HUES6 (cell line): ENCODE results near the gene RPL36.

Experiments
- H3K27ac ChIP-seq: 2 replicates; pipeline ENCODE4 v1.7.0; 2013; ENCODE audit warnings: low read depth, mild to moderate bottlenecking, low read length, inconsistent platforms
- H3K27me3 ChIP-seq: 2 replicates; pipeline ENCODE4 v1.6.1; 2013; ENCODE audit warnings: low read length; ENCODE audit not compliant: control insufficient read depth, insufficient read depth
- H3K36me3 ChIP-seq: 2 replicates; pipeline ENCODE4 v1.6.1; 2013; ENCODE audit warnings: low read length; ENCODE audit not compliant: control insufficient read depth, insufficient read depth
- H3K4me1 ChIP-seq: 2 replicates; pipeline ENCODE4 v1.6.1; 2013; ENCODE audit warnings: low read length; ENCODE audit not compliant: control insufficient read depth, insufficient read depth
- H3K4me3 ChIP-seq: 2 replicates; pipeline ENCODE4 v1.5.1; 2013; ENCODE audit warnings: low read depth, low read length
- H3K9ac ChIP-seq: one replicate; pipeline ENCODE4 v1.6.1; 2013; ENCODE audit warnings: mild to moderate bottlenecking, low read length
- H3K9me3 ChIP-seq: 2 replicates; pipeline ENCODE4 v1.6.1; 2013; ENCODE audit warnings: low read depth, low read length; ENCODE audit not compliant: control insufficient read depth, insufficient read depth

Gene RPL36

DNA sequence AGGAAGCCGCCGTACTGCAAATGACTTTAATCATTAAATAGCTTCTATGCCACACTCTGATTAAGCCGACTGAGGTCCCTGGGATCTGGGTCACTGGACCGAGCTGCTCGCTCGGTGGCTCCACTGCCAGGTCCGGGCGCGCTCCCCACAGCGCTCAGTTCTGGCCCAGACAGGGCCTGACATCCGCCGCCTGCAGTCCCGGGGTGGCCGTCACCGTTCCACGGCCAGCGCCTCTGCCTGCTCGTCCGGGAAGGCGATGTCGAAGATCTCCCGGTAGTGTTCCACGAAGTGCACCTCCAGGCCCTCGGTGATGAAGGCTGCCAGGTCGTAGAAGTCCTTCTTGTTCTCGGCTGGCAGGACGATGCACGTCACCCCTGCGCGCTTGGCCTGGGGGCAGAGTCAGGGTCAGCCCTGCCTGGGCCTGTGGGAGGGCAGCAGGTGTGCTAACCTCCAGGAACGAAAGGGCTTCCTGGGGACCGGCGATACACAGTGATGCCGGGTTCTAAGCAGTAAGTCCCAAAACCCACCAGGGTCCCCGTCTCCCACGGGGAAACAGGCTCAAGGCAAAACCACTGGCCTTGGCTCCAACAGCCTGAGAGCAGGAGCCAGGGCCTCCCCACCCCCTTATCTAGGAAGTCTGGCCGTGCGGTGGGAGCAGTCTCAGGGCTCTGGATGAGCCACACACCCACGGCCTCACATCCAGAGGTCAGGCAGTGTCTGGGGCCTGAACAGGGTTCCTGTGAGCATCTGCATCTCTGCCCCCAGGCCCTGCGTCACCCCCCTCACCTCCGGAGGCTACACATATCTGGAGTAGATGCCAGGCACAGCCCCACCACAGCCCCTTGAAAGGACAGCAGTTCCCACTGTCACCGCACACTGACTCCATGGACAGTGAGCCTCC is 2.0 kb downstream of the RPL36 start:
- H3K36me3 ChIP-seq = peaks cover 68% of the 10 kb centered on the region
- H3K27ac ChIP-seq = no peak overlapping the region
- no peaks in the 10 kb centered on the region for H3K27me3 ChIP-seq
- no peaks in the 10 kb centered on the region for H3K9me3 ChIP-seq
- peak overlapping the region; percentile 93 for H3K4me3 ChIP-seq
- H3K4me1 ChIP-seq = 0 out of 2 replicates have a peak, but pooled peaks cover 3% of the 10 kb centered on the region
- H3K9ac ChIP-seq = peak overlapping the region; percentile 49

DNA sequence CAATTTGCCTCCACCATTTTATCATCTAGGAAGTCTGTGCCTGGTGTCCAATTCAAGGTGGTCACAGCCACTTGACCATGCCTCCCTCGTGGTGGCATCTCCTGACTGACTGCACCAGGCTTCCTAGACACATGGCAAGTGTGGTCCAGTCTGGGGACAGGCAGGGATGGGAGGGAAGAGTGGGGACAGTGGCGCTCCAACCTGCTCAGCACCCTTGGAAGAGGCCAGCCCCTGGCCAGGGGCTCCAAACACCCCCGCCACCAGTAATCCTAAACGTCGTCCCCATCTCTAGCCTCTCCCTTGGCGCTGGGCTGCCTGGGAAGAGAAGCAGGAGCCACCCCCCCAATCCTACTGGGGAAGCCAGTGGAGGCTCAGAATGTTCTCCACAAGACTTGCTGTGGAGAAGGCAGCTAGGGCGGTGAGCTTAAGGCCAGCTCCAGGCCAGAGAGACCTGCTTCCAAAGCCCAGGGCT is 2.7 kb downstream of the RPL36 start:
- peak overlapping the region; percentile 14 for H3K9ac ChIP-seq
- H3K4me3 ChIP-seq = no peak overlapping the region
- peaks cover 73% of the 10 kb centered on the region for H3K36me3 ChIP-seq
- 0 out of 2 replicates have a peak, but pooled peaks cover 3% of the 10 kb centered on the region for H3K4me1 ChIP-seq
- H3K27me3 ChIP-seq = no peaks in the 10 kb centered on the region
- no peaks in the 10 kb centered on the region for H3K9me3 ChIP-seq
- H3K27ac ChIP-seq = no peak overlapping the region

DNA sequence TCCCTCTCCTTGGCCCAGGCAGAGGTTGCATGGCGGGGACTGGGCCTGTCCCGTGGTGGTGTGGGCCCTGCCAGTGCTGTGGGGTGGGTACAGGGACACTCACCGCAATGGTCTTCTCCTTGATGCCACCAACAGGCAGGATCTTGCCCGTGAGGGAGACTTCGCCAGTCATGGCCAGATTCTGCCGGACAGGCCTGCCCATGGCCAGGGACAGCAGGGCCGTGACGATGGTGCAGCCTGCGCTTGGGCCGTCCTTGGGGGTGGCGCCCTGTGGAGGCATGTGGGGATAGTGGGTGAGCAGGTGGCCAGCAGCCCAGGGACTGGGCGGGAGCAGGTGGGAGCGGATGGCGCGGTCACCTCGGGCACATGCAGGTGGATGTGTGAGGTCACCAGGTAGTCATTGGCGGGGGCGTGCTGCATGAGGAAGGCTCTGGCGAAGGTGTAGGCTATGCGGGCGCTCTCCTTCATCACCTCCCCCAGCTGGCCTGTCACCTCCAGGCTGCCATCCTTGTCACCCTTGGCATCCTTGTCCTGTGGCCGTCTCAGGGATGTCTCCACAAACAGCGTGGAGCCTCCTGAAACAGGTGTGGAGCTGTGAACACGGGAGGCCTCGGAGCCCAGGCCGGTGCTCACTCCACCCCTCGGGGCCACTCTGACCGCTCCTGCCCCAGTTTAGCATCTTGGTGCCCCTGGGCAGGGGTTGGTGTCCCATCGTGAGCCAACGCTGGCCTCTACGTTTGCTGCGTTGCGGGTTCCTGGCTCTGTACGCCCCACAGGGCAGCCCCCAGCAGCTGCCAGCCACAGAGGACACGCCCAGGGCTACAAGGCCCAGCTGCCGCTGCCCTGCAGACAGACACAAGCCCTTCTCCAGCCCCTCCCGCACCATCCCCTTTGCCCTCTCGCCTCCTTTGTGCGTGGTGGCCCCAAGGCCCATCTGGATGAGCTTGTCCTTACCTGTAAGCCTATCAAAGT is 3.4 kb downstream of the RPL36 start:
- Histone ChIP-seq H3K4me3 (no peak overlapping the region), H3K4me1 (0 out of 2 replicates have a peak, but pooled peaks cover 3% of the 10 kb centered on the region), H3K27ac (no peak overlapping the region), H3K27me3 (no peaks in the 10 kb centered on the region), H3K9ac (peak overlapping the region; percentile 14), H3K36me3 (peaks cover 78% of the 10 kb centered on the region), H3K9me3 (no peaks in the 10 kb centered on the region)

DNA sequence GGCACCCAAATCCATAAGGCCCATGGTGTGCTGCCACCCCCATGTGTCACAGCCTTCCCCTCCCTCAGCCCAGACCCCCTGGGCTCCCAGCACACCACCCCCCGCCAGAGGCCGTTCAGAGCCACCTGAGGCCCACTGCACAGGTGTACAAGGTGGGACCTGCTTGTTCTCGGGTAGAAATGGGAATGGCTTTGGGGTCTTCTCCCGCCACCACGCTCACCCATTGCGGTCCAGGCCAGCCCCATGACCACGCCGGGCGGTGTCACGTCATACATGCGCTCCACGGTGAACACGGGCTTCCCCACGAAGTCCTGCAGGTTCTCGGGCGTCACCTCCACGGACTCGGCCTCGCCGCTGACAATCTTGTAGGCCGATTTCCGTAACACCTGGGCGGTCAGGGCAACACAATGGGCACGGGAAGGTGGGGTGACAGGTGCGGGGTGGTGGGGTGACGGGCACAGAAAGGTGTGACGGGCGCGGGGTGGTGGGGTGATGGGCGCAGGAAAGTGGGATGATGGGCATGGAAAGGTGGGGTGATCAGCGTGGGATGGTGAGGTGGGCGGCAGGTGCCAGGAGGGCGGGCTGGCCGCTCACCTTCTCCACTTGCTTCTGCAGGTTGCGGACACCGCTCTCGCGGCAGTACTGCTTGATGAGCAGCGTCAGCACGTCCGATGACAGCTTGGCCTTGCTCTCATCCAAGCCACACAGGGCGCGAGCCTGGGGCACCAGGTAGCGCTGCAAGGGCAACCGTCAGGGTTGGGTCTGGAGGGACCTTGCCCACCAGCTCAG is 4.3 kb downstream of the RPL36 start:
- Histone ChIP-seq H3K36me3 (peaks cover 87% of the 10 kb centered on the region), H3K4me1 (0 out of 2 replicates have a peak, but pooled peaks cover 3% of the 10 kb centered on the region), H3K27ac (no peak overlapping the region), H3K9ac (no peak overlapping the region), H3K27me3 (no peaks in the 10 kb centered on the region), H3K4me3 (no peak overlapping the region), H3K9me3 (no peaks in the 10 kb centered on the region)

DNA sequence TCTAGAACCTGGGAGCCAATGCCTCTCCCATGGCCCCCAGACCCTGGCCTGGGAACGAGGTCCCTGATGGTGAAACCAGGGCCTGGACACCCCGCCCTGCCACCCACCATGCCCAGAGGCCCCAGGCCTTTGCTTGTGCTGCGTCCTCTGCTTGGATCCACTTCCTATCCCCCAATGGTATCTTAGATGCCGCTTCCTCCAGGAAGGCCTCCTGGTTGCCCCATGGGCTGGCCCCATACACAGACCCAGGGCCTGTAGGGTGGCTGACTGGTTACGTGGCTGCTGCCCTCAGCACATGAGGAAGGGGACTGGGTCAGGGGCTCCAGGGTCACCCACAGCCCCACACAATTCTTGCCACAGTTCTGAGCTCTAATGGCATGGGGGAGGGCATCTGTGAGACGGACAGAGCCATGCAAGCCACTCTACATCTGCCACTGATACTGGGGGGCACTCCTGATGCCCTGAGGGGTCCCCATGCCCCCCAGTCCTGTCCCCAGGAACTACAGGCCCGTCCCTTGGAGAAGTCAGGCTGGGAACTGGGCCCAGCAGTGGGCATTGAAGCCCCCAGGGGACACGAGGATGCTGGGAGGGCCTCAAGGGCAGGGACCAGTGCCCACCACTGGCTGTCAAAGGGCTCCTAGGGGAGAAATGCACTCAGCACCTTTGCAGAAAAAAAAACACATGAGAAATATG is 5.0 kb downstream of the RPL36 start:
- Histone ChIP-seq H3K4me3 (no peak overlapping the region), H3K9ac (no peak overlapping the region), H3K27ac (no peak overlapping the region), H3K9me3 (no peaks in the 10 kb centered on the region), H3K27me3 (no peaks in the 10 kb centered on the region), H3K36me3 (peaks cover 91% of the 10 kb centered on the region), H3K4me1 (0 out of 2 replicates have a peak, but pooled peaks cover 3% of the 10 kb centered on the region)

DNA sequence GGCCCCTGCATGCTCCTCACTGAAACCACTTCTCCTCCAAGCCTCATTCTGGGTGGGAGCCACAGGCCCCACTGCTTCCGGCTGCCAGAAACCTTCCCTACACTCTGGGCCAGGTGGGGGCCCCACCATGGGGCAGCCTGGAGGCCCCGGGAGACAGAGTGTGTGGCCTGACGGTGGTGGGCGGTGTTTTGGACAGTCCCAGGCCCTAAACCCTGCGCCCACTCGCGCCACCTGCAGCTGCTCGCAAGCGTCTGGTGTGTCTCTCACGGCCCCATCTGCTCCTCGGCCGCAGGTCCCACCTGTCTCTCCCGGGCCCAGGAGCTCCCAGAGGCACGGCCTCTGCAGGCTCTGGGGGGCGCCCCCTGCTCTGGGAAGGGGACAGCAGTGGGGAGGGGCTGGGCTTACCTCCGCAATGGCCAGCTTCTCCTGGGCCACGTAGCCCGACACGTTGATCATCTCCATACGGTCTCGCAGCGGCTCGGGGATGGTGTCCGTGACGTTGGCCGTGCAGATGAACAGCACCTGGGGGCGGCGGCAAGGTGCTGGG is 5.6 kb downstream of the RPL36 start:
- H3K27ac ChIP-seq = no peak overlapping the region
- H3K9me3 ChIP-seq = no peaks in the 10 kb centered on the region
- no peaks in the 10 kb centered on the region for H3K27me3 ChIP-seq
- peaks cover 93% of the 10 kb centered on the region for H3K36me3 ChIP-seq
- 0 out of 2 replicates have a peak, but pooled peaks cover 3% of the 10 kb centered on the region for H3K4me1 ChIP-seq
- H3K9ac ChIP-seq = no peak overlapping the region
- no peak overlapping the region for H3K4me3 ChIP-seq

DNA sequence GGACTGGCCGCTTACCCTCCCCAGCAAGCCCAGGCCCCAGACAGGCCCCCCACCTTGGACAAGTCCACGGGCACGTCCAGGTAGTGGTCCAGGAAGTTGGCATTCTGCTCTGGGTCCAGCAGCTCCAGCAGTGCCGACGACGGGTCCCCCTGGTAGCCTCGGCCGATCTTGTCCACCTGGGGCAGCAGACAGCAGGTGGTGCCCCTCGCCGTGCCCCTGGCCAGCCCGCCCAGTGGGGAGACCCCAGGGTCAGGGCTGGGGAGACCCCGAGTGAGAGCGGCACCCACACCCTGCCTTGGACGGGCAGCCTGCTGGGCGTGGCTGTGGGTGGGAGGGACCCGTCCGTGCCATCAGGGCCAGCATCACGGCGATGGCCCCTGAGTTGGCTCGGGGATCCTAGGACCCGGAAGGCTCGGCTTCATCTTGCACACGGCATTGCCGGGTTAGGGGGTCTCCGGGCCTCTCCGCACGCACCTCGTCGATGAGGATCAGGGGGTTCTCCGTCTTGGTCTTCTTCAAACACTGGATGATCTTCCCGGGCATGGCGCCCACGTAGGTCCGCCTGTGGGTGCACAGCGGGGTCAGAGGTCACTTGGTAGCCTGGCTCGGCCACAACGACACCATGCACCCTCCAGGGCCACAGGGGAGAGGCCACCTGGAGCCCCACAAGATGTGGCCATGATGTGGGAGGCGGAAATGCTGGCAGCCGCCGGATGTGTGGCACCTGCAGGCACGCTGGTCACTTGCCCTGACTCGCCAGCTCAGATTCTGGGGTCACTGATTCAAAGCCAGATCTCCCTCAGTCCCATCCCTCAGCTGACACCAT is 6.3 kb downstream of the RPL36 start:
- Histone ChIP-seq H3K4me1 (0 out of 2 replicates have a peak, but pooled peaks cover 3% of the 10 kb centered on the region), H3K27ac (no peak overlapping the region)

DNA sequence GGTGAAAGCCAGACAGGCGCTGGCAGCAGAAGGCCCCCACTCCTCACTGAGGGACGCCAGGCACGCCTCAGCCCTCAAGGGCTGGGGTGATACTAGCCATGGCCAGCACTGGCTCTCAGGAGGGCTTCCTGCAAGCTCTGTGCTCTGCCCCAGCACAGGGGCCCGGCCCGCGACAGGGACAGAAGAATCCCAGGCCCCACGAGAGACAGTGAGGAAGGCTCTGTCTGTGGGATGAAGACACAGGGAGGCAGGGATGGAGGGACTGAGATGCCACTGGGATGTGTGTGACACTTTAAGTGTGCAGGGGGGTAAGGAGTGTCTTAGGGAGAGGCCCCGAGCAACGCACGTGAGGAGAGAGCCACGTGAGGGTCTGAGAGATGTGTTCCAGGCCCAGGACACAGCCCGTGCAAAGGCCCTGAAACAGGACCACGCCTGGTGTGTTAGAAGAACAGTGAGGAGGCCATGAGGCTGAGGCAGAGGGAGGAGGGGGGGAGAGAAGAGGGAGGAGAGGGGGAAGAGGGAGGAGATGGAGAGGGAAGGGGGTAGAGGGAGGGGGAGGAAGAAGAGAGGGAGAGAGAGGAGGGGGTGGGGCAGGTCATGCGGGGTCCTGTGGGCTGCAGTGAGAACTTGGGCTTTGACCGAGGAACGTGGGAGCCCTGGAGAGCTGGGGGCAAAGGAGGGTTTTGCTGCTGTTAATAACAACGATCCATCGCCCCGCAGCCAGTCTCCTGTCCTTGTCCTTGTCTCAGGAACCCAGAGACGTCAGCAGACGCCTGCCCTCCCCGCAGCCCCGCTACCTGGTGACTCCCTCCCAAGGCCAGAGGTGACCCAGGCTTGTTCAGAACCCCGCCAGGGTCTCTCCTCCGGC is 7.2 kb downstream of the RPL36 start:
- H3K27me3 ChIP-seq = no peaks in the 10 kb centered on the region
- no peaks in the 10 kb centered on the region for H3K9me3 ChIP-seq
- H3K27ac ChIP-seq = no peak overlapping the region
- no peak overlapping the region for H3K9ac ChIP-seq
- no peak overlapping the region for H3K4me3 ChIP-seq
- no peaks in the 10 kb centered on the region for H3K4me1 ChIP-seq
- peaks cover 84% of the 10 kb centered on the region for H3K36me3 ChIP-seq

More for the DNA sequence above, 6.3 kb downstream of the RPL36 start:
- Histone ChIP-seq H3K9ac (no peak overlapping the region), H3K36me3 (peaks cover 93% of the 10 kb centered on the region), H3K9me3 (no peaks in the 10 kb centered on the region), H3K4me3 (no peak overlapping the region), H3K27me3 (no peaks in the 10 kb centered on the region)
